GM21825 (cell line): ENCODE results near the gene TRAPPC2B.

Source experiments
- ATAC-seq: cut with Tn5 transposase; IDR thresholded peaks from one replicate; pipeline ENCODE4 v1.9.1; 2021; ENCODE audit warnings: mild to moderate bottlenecking, moderate library complexity; ENCODE audit not compliant: unreplicated experiment

The TRAPPC2B gene

GRCh38 chr19:57362997-57363687 lies at the start of gene TRAPPC2B, which contains the start of gene ZNF547:
TSS of gene TRAPPC2B (plus strand) at chr19:57363551. CDS start at chr19:57364834, 1,283 bp downstream.
TSS of gene ZNF547 (plus strand) at chr19:57363551. CDS start at chr19:57368556, 5,005 bp downstream.
- peak; percentile 91 for ATAC-seq

- ATAC-seq = no peak
Measured at GRCh38 chr19:57314146-57314545, 49.2 kb upstream of the TRAPPC2B start.

DNA sequence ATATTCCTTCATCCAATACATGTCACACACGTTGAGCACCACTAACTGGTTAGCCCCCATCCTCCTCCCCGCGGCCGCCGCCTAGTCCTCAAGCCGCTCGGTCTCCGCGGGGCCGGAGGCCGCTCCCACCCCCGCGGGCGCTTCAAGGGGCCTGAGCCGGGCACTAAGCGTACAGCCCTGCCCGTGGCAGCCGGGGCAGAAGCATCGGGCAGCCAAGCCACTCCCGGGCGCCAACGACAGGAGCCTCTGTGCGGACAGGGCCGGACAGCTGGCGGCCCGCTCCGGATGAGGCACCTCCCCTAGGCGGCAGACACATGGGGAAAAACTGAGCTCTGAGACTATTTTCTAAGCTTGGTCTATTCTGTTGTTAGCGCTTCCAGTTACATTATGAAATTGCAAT lies 45.8 kb upstream of the TRAPPC2B start:
- no peak for ATAC-seq

DNA sequence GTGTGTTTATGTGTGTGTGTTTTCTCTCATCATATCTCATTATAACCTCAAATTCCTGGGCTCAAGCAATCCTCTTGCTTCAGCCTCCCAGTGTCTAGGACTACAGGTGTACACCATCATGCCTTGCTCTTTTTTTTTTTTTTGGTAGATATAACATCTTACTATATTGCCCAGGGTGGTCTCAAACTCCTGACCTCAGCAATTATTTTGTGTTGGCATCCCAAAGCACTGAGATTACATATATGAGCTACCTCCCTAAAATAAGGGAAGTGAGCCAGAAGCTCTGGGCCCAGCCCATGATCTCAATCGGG lies 43.5 kb upstream of the TRAPPC2B start:
- no peak for ATAC-seq

GRCh38 chr19:57320180-57321084 lies 42.9 kb upstream of the TRAPPC2B start, which contains the start of gene ZNF543:
TSS of gene ZNF543 (plus strand) at chr19:57320472. CDS start at chr19:57320854, 382 bp downstream.
- peak; percentile 93 for ATAC-seq

DNA sequence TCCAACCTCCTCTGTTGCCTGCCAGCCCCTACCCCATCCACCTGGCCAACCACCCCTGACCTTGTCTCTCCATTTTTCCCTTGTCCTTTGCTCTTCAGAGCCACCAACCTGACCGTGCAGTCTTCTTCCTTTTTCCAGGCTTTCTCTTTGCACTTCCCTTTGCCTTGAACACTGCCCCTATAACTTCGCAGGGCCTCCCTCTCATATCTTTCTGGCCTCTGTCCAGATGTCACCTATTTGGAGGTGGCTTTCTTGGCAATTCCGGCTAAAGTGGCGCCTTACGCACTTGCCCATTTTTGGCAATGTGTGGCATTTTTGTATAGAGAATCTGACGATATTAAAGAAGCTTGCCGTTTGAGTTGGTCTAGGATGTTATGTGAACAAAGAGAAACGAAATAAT lies 42.2 kb upstream of the TRAPPC2B start:
- ATAC-seq = no peak

GRCh38 chr19:57321751-57322150 lies 41.6 kb upstream of the TRAPPC2B start:
- no peak for ATAC-seq

- no peak for ATAC-seq
Measured at GRCh38 chr19:57324992-57325391, 38.4 kb upstream of the TRAPPC2B start.

- ATAC-seq = no peak
Measured at GRCh38 chr19:57327993-57328392, 35.4 kb upstream of the TRAPPC2B start.

- no peak for ATAC-seq
Measured at GRCh38 chr19:57334191-57334590, 29.2 kb upstream of the TRAPPC2B start.

DNA sequence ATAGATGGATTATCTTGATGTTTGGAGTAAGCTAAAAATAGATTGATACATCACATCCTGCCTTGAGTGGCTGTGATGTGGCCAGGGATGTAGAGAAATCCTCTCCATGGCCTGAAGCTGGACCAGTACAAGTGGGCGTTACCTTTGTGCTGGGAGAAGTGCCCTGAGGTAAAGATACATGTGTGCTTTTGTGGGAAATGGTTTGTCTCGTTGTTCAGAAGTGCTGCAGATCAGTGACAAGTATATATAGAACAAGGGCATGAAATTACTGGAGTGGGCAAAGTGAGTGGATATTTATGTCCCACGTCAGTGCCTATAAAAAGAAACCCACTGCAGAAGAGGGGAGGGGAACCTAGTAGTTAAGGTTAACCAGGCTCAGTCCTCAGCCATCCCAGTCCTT lies 24.5 kb upstream of the TRAPPC2B start:
- ATAC-seq = no peak

DNA sequence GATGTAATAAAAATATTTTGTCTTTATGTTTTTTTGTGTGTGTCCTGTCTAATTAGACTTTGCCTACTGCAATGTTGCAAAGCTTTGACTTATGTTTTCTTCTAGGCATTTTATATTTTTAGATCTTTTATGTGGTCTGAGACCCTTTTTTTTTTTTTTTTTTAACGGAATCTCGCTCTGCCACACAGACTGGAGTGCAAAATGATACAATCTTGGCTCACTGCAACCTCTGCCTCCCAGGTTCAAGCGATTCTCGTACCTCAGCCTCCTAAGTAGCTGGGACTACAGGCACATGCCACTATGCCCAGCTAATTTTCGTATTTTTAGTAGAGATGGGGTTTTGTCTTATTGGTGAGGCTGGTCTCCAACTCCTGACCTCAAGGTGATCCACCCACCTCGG lies 20.8 kb upstream of the TRAPPC2B start:
- no peak for ATAC-seq

DNA sequence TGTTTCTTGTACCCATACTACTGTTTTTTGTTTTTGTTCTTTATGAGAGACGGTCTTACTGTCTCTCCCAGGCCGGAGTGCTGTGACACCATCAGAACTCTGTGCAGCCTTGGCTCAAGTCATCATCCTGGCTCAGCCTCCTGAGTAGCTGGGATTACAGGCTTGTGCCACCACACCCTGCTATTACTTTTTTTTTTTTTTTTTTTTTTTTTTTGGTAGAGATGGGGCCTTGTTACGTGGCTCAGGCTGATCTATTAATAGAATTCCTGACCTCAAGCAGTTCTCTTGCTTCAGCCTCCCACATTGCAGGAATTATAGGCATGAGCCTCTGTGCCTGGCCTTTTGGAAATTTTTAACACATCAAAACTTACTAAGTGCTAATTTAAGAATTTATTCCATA lies 15.2 kb upstream of the TRAPPC2B start:
- ATAC-seq = no peak

- peak; percentile 92 for ATAC-seq
Measured at GRCh38 chr19:57350877-57351805, 12.2 kb upstream of the TRAPPC2B start, which contains the start of gene ZNF304. TSS of gene ZNF304 (plus strand) at chr19:57351271. CDS start at chr19:57351665, 394 bp downstream.

DNA sequence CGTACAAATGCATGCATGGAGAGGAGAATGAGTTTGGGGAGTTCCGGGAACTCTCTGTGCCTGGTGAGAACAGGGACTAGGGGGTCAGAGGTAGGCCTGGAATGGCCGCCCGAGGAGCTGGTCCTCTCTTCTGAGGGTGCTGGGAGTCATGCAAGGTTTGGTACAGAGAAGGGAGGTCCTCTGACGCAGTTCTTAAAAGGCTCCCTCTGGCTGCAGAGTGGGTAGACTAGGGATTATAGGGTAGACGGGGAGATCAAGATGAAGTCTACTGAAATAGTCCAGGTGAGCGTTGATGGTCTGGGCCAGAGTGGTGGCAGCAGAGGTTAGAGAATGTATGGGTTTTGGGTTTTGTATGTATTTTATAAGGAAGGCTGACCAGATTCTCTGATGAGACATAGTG lies 11.5 kb upstream of the TRAPPC2B start:
- no peak for ATAC-seq

DNA sequence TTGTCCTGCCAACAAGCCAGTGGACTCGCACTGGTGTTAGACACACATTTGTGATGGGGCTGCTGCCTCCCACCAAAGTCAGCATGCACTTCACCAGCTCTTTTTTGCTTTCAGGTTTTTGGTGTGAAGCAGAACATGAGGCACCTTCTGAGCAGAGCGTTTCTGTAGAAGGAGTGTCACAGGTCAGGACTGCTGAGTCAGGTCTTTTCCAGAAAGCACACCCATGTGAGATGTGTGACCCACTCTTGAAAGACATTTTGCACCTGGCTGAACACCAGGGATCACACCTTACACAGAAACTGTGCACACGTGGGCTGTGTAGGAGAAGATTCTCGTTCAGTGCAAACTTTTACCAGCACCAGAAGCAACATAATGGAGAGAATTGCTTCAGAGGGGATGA lies 7.4 kb upstream of the TRAPPC2B start:
- no peak for ATAC-seq

- ATAC-seq = no peak
Measured at GRCh38 chr19:57357406-57357805, 5.9 kb upstream of the TRAPPC2B start.

DNA sequence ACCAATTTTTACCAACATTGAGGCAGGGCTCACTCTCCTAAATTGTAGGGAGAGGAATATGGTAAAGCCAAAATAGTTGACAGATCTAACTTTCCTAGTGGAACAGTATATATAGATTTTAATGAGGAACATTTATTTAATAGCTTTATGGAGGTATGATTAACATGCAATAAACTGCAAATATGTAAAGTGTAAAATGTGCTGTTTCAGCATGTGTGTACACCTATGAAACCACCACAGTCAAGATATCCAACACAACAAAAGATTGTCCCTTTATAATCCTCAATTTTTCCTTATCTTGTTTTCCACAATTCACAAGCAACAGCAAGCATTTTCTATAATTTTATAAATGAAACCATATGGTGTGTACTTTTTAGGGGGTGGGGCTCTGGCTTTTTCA lies 4.1 kb upstream of the TRAPPC2B start:
- no peak for ATAC-seq

DNA sequence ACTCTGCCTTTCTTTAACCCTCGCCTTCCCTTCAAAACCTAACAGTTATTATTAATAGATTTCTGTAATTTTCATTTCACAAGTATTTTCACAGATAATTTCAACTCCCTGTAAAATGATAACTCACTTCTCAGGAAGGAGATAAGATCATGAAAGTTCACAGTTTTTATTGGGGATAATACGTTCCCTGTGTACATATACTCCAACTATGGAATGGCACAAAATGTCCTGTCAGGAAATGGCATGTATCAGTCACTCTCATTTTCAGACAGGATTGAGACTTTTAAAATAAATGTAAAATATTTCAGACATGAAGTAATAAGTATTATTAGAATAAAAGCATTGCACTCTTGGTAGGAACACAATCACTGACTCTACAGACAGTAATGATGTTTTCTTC lies 932 bp upstream of the TRAPPC2B start:
- ATAC-seq = no peak

- ATAC-seq = no peak
Measured at GRCh38 chr19:57363688-57364181, 384 bp downstream of the TRAPPC2B start.

GRCh38 chr19:57366776-57367175 lies 3.4 kb downstream of the TRAPPC2B start:
- ATAC-seq = no peak
